Measurements from ENCODE around the gene GOLGA5. TPM values are rescaled to one million over a fixed set of nuclear protein-coding genes. Genes with fewer than 3 reads are reported as not detected.

Gene GOLGA5
- total RNA-seq, 1 donor: 73.1 TPM

DNA sequence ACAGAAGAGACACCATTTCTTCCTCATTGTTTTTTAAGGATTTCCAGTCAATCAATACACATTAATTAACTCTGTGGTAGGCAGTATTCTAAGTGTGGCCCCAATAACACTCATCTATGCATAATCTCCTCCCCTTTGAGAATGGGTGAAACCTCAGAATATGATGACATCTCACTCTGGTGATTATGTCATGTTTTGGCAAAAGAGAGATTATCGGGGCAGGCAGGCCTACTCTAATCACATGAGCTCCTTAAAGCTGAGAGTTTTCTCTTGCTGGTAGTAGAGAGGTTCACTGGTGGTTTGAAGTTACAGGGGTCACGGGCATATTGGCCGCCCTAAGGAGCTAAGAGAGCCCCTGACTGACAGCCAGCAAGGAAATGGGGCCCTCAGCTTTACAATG lies 38.6 kb upstream of the GOLGA5 start:
- H3K27me3 ChIP-seq (ENCODE audit: insufficient read depth, low read length): peaks cover 13% of the 10 kb centered on the region
- no peak overlapping the region for H3K4me2 ChIP-seq (ENCODE audit: insufficient read depth, low read length)
- no peaks in the 10 kb centered on the region for H3K36me3 ChIP-seq (ENCODE audit: insufficient read depth, low read length)
- TF ChIP-seq, protein P1, sequence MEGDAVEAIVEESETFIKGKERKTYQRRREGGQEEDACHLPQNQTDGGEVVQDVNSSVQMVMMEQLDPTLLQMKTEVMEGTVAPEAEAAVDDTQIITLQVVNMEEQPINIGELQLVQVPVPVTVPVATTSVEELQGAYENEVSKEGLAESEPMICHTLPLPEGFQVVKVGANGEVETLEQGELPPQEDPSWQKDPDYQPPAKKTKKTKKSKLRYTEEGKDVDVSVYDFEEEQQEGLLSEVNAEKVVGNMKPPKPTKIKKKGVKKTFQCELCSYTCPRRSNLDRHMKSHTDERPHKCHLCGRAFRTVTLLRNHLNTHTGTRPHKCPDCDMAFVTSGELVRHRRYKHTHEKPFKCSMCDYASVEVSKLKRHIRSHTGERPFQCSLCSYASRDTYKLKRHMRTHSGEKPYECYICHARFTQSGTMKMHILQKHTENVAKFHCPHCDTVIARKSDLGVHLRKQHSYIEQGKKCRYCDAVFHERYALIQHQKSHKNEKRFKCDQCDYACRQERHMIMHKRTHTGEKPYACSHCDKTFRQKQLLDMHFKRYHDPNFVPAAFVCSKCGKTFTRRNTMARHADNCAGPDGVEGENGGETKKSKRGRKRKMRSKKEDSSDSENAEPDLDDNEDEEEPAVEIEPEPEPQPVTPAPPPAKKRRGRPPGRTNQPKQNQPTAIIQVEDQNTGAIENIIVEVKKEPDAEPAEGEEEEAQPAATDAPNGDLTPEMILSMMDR (IDR thresholded peaks at IDR 0.05; ENCODE audit: extremely low read depth, low read depth, low read length): no peak
- H3K27ac ChIP-seq (ENCODE audit: low read depth, low read length): no peak overlapping the region
- DNase-seq (ENCODE audit: insufficient read length, low spot score, missing footprints): no peak
- no peaks in the 10 kb centered on the region for H4K20me1 ChIP-seq (ENCODE audit: insufficient read depth, low read length)
- H3K4me3 ChIP-seq (ENCODE audit: insufficient read depth, low read length): no peak overlapping the region
- H2AFZ ChIP-seq (ENCODE audit: low read length): peak overlapping the region; percentile 35
- no peaks in the 10 kb centered on the region for H3K79me2 ChIP-seq (ENCODE audit: insufficient read depth, low read length)
- H3K4me1 ChIP-seq (ENCODE audit: insufficient read depth, low read length): no peaks in the 10 kb centered on the region
- H3K9me3 ChIP-seq (ENCODE audit: low read depth, low read length): no peaks in the 10 kb centered on the region

DNA sequence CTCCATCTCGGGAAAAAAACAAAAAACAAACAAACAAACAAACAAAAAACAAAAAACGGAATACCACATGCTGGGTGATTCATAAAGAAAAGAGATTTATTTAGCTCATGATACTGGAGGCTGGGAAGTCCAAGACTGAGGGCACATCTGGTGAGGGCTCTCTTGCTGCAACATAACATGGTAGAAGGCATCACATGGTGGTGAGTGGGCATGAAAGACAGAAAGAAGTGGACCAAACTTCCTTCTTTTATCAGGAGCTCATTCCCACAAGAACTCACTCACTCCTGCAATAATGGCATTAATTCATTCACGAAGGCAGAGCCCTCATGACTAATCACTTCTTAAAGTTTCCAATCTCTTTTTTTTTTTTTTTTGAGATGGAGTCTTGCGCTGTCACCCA lies 37.7 kb upstream of the GOLGA5 start:
- H3K4me3 ChIP-seq (ENCODE audit: insufficient read depth, low read length): no peak overlapping the region
- DNase-seq (ENCODE audit: insufficient read length, low spot score, missing footprints): no peak
- TF ChIP-seq, protein P1 (IDR thresholded peaks at IDR 0.05; ENCODE audit: extremely low read depth, low read depth, low read length): no peak
- peaks cover 13% of the 10 kb centered on the region for H3K27me3 ChIP-seq (ENCODE audit: insufficient read depth, low read length)
- no peaks in the 10 kb centered on the region for H3K9me3 ChIP-seq (ENCODE audit: low read depth, low read length)
- H4K20me1 ChIP-seq (ENCODE audit: insufficient read depth, low read length): no peaks in the 10 kb centered on the region
- H3K79me2 ChIP-seq (ENCODE audit: insufficient read depth, low read length): no peaks in the 10 kb centered on the region
- H2AFZ ChIP-seq (ENCODE audit: low read length): no peak overlapping the region
- H3K4me1 ChIP-seq (ENCODE audit: insufficient read depth, low read length): no peaks in the 10 kb centered on the region
- no peak overlapping the region for H3K4me2 ChIP-seq (ENCODE audit: insufficient read depth, low read length)
- no peaks in the 10 kb centered on the region for H3K36me3 ChIP-seq (ENCODE audit: insufficient read depth, low read length)
- no peak overlapping the region for H3K27ac ChIP-seq (ENCODE audit: low read depth, low read length)

DNA sequence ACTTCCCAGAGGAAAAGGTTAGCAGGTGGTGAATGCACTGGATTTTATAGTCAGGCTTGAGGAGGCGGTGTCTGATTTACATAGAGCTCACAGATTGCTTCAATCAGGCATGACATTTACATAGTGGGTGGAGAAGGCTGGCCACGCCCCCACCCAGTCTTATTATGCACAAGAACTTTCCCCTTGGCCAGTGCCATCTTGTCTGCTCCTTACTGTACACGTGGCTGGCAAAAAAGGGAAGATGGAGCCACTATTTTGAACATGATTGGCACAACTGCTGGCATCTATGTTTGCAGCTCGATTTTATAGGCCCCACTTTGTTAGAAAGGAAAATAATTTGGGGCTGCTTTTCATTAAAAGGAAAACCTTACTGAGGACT lies 34.8 kb upstream of the GOLGA5 start:
- Histone ChIP-seq H3K4me1 (ENCODE audit: insufficient read depth, low read length) (no peaks in the 10 kb centered on the region), H4K20me1 (ENCODE audit: insufficient read depth, low read length) (no peaks in the 10 kb centered on the region), H3K27me3 (ENCODE audit: insufficient read depth, low read length) (peaks cover 4% of the 10 kb centered on the region), H3K4me3 (ENCODE audit: insufficient read depth, low read length) (no peak overlapping the region), H3K79me2 (ENCODE audit: insufficient read depth, low read length) (no peaks in the 10 kb centered on the region), H3K9me3 (ENCODE audit: low read depth, low read length) (no peaks in the 10 kb centered on the region), H3K4me2 (ENCODE audit: insufficient read depth, low read length) (no peak overlapping the region), H3K36me3 (ENCODE audit: insufficient read depth, low read length) (no peaks in the 10 kb centered on the region), H3K27ac (ENCODE audit: low read depth, low read length) (no peak overlapping the region), H2AFZ (ENCODE audit: low read length) (no peak overlapping the region)
- TF ChIP-seq, protein P1 (IDR thresholded peaks at IDR 0.05; ENCODE audit: extremely low read depth, low read depth, low read length): no peak
- no peak for DNase-seq (ENCODE audit: insufficient read length, low spot score, missing footprints)

DNA sequence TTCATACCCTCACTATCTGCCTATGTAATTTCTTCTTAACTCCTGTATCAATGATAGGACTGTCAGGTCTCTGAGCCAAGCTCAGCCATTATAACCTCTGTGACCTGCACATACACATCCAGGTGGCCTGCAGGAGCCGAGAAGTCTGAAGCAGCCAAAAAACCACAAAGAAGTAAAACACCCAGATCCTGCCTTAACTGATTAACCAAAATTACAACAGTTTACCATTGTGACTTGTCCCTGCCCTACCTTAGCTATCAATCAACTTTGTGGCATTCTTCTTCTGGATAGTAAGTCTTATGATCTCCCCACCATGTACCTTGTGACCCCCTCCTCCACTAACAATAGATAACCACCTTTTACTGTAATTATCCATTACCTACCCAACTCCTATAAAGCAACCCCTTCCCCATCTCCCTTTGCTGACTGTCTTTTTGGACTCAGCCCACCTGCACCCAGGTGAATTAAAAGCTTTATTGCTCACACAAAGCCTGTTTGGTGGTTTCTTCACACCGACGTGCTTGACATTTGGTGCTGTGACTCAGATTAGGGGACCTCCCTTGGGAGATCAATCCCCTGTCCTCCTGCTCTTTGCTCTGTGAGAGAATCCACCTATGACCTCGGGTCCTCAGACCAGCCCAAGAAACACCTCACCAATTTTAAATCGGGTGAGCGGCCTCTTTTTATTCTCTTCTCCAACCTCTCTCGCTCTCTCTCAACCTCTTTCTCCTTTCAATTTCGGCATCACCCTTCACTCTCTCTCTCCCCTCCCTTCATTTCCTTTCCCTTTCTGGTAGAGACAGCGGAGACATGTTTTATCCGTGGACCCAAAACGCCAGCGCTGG lies 34.2 kb upstream of the GOLGA5 start:
- no peak overlapping the region for H2AFZ ChIP-seq (ENCODE audit: low read length)
- TF ChIP-seq, protein P1 (IDR thresholded peaks at IDR 0.05; ENCODE audit: extremely low read depth, low read depth, low read length): no peak
- no peaks in the 10 kb centered on the region for H4K20me1 ChIP-seq (ENCODE audit: insufficient read depth, low read length)
- H3K27ac ChIP-seq (ENCODE audit: low read depth, low read length): no peak overlapping the region
- H3K36me3 ChIP-seq (ENCODE audit: insufficient read depth, low read length): no peaks in the 10 kb centered on the region
- H3K79me2 ChIP-seq (ENCODE audit: insufficient read depth, low read length): no peaks in the 10 kb centered on the region
- no peak for DNase-seq (ENCODE audit: insufficient read length, low spot score, missing footprints)
- H3K4me2 ChIP-seq (ENCODE audit: insufficient read depth, low read length): no peak overlapping the region
- H3K27me3 ChIP-seq (ENCODE audit: insufficient read depth, low read length): peaks cover 4% of the 10 kb centered on the region
- H3K4me1 ChIP-seq (ENCODE audit: insufficient read depth, low read length): no peaks in the 10 kb centered on the region
- no peak overlapping the region for H3K4me3 ChIP-seq (ENCODE audit: insufficient read depth, low read length)
- no peaks in the 10 kb centered on the region for H3K9me3 ChIP-seq (ENCODE audit: low read depth, low read length)
